Keratinocyte (primary cell): ENCODE measurements around the gene CCDC74A. TPM values are rescaled to one million over a fixed set of nuclear protein-coding genes. Genes with fewer than 3 reads are reported as not detected.
"Not testable (repeated sequence)": the region's sequence is repeated elsewhere in the genome, so short reads cannot be mapped to it uniquely, and the experiment has no call there.

Source experiments
- DNase-seq: peaks from one replicate; pipeline ENCODE4 v3.0.0-alpha.2; 2011; ENCODE audit warnings: low read depth, missing footprints, low spot score
- FAIRE-seq: peaks from 2 replicates; lab custom pipeline; 2011; peaks lifted over from hg19 to GRCh38; lab: Jason Lieb, UNC
- H2AFZ ChIP-seq: 2 replicates; pipeline ENCODE4 v1.6.0; 2012; ENCODE audit warnings: low read length, control low read depth, inconsistent platforms; ENCODE audit not compliant: control insufficient read depth
- H3K27ac ChIP-seq: 2 replicates; pipeline ENCODE4 v1.5.1; 2011; ENCODE audit warnings: low read length; ENCODE audit not compliant: control insufficient read depth, insufficient read depth
- H3K27me3 ChIP-seq: 3 replicates; pipeline ENCODE4 v1.6.0; 2011; ENCODE audit warnings: low read length; ENCODE audit not compliant: control insufficient read depth, insufficient read depth; ENCODE audit errors: extremely low read depth
- H3K36me3 ChIP-seq, 2 experiments: 2 replicates in 1 of 2; 3 replicates in 1 of 2; pipeline ENCODE4 v1.5.1; 2011; ENCODE audit warnings: low read length in 2 of 2, mild to moderate bottlenecking in 1 of 2; ENCODE audit not compliant: control insufficient read depth in 2 of 2, insufficient read depth in 2 of 2; ENCODE audit errors: extremely low read depth in 1 of 2
- H3K4me1 ChIP-seq: 3 replicates; pipeline ENCODE4 v1.5.1; 2011; ENCODE audit warnings: low read length; ENCODE audit not compliant: control insufficient read depth, insufficient read depth; ENCODE audit errors: extremely low read depth
- H3K4me2 ChIP-seq: 3 replicates; pipeline ENCODE4 v1.6.0; 2011; ENCODE audit warnings: low read depth, low read length; ENCODE audit not compliant: control insufficient read depth, insufficient read depth; ENCODE audit errors: extremely low read depth
- H3K4me3 ChIP-seq, 3 experiments: fragments of 200-600 bp in 1 of 3; sonication (generic) in 1 of 3; 2 replicates in 2 of 3; 3 replicates in 1 of 3; pipeline ENCODE4 v1.5.1; 2011 to 2016; ENCODE audit warnings: low read length in 3 of 3, mild to moderate bottlenecking in 3 of 3, control low read depth in 2 of 3, inconsistent platforms in 1 of 3, low read depth in 1 of 3, mixed read lengths in 1 of 3, mixed run types in 1 of 3, moderate library complexity in 1 of 3; ENCODE audit not compliant: control insufficient read depth in 2 of 3, insufficient read depth in 2 of 3; ENCODE audit errors: extremely low read depth in 1 of 3
- H3K79me2 ChIP-seq: 2 replicates; pipeline ENCODE4 v1.6.0; 2012; ENCODE audit warnings: low read length; ENCODE audit not compliant: control insufficient read depth, insufficient read depth
- H3K9ac ChIP-seq: 3 replicates; pipeline ENCODE4 v1.6.0; 2011; ENCODE audit warnings: low read length; ENCODE audit not compliant: control insufficient read depth, insufficient read depth; ENCODE audit errors: extremely low read depth
- H3K9me1 ChIP-seq: 3 replicates; pipeline ENCODE4 v1.6.0; 2011; ENCODE audit warnings: low read length; ENCODE audit not compliant: control insufficient read depth, insufficient read depth; ENCODE audit errors: extremely low read depth
- H3K9me3 ChIP-seq: 2 replicates; pipeline ENCODE4 v1.5.1; 2012; ENCODE audit warnings: low read depth, low read length; ENCODE audit not compliant: control insufficient read depth
- H4K20me1 ChIP-seq: 3 replicates; pipeline ENCODE4 v1.6.0; 2011; ENCODE audit warnings: low read length; ENCODE audit not compliant: control insufficient read depth, insufficient read depth; ENCODE audit errors: extremely low read depth
- CTCF ChIP-seq, 3 experiments: IDR thresholded peaks in 1 of 3; conservative IDR thresholded peaks in 1 of 3; optimal IDR thresholded peaks in 1 of 3; 2 replicates in 2 of 3; 3 replicates in 1 of 3; pipeline versions ENCODE3 to v1.5.1; 2011; ENCODE audit warnings: low read length in 3 of 3, mild to moderate bottlenecking in 3 of 3, moderate library complexity in 2 of 3, control low read depth in 1 of 3, inconsistent platforms in 1 of 3; ENCODE audit not compliant: insufficient read depth in 2 of 3; ENCODE audit errors: extremely low read depth in 1 of 3
- EZH2 ChIP-seq: IDR thresholded peaks from one replicate; pipeline ENCODE4 v1.6.1; 2012; ENCODE audit warnings: inconsistent platforms, mild to moderate bottlenecking, low read length, moderate library complexity
- dilution Hi-C: fragments of 300-500 bp; cut with MboI; formaldehyde crosslinking; loops from one replicate; pipeline ENCODE4 v1.7.0; 2020; ENCODE audit warnings: low sequenced_read_pairs; ENCODE audit not compliant: extremely low pct_ligation_motif_present
- polyA plus RNA-seq, 5 experiments: library from polyadenylated mRNA; depleted of rRNA in 3 of 5; stranded (reverse) in 3 of 5; stranded (forward) in 1 of 5; unstranded in 1 of 5; fragments of >200 nt; gene quantifications; 1 replicate in 1 of 5; 2 replicates in 3 of 5; 3 replicates in 1 of 5; pipeline versions ENCODE4 v1.2.1 to v1.2.3, GENCODE V29; 2011 to 2012; ENCODE audit warnings: missing spikeins in 2 of 5, low read depth in 1 of 5, low replicate concordance in 1 of 5

The CCDC74A gene
- polyA plus RNA-seq, 1 donor (not counting 4 experiments of a cell fraction or from before 2014, with no cell fraction given), result 4.3 TPM

DNA sequence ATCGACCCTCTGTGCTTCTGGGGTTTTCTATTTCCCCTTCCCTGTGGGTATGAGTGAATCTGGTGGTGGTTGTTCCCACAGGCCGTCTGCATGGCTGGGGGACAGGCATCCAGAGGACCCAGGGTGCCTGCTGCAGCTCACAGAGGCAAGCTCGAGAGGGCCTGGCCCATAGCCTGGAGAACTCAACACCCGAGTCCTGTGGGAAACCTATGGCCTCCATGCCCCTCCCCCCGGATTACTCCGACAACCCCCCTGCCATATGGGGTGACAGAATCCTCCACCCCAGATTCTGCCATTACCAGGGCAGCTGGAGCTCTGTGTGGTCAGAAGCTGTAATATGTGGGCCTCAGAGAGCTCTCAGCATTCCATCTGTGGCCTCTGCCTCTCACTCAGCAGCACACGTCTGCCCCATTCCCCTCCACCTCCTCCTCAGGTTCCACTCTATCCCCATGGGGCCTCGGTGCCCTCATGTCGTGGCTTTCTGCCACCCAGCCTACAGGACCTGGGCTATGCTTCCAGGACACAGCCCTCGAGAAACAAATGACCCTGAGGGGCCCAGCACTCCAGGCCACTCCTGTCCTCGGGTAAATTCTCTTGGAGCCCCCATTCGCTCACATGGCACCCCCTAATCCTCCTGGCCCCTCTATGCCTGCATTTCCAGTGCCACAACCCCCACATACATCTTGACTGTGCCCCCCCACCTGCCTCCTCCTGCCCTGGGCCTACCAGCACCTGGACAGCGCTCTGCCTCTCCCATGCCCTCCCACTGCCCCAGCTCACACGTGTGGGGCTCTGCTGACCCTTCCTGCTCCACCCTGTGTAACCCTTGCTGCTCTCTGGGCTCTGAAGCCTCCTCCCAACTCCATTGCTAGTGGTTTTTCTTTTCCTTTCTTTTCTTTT is 39.1 kb upstream of the CCDC74A start:
- Histone ChIP-seq H3K27ac (no peak overlapping the region), H4K20me1 (no peaks in the 10 kb centered on the region), H3K27me3 (no peaks in the 10 kb centered on the region), H3K9me3 (no peaks in the 10 kb centered on the region), H3K4me1 (peaks cover 5% of the 10 kb centered on the region), H3K9ac (no peak overlapping the region), H3K4me3 (no peak overlapping the region), H3K36me3 (peaks cover 0 to 4% of the 10 kb centered on the region in 2 experiments), H3K79me2 (peaks cover 54% of the 10 kb centered on the region), H3K9me1 (no peaks in the 10 kb centered on the region), H2AFZ (no peak overlapping the region), H3K4me2 (no peak overlapping the region)
- dilution Hi-C loops, result no loop called here
- FAIRE-seq (no peak), DNase-seq (no peak)
- TF ChIP-seq CTCF (optimal IDR thresholded peaks at IDR 0.05 in 1 of 3, IDR thresholded peaks at IDR 0.05 in 1 of 3, conservative IDR thresholded peaks at IDR 0.05 in 1 of 3; ENCODE audit: extremely low read depth in 1 of 3, insufficient read depth in 2 of 3, low read length in 3 of 3) (no peak), EZH2 (no peak)

- FAIRE-seq, result peak; percentile 32
- H3K27ac ChIP-seq, result peak overlapping the region; percentile 60
- H4K20me1 ChIP-seq, H3K36me3 ChIP-seq, H3K27me3 ChIP-seq, DNase-seq, H3K9me1 ChIP-seq, H3K4me1 ChIP-seq, dilution Hi-C loops, H3K9me3 ChIP-seq: not testable (repeated sequence)
- peaks cover 75% of the 10 kb centered on the region for H3K79me2 ChIP-seq
- peak overlapping the region; percentile 75 to 82 (median 76) for H3K4me3 ChIP-seq
- H3K9ac ChIP-seq, result peak overlapping the region; percentile 79
- H3K4me2 ChIP-seq, result peak overlapping the region; percentile 81
- peak overlapping the region; percentile 81 for H2AFZ ChIP-seq
These were observed 36.8 kb upstream of the CCDC74A start for GRCh38 chr2:131490616-131491468.

- H3K27ac ChIP-seq, result peak overlapping the region; percentile 60
- H4K20me1 ChIP-seq, H3K9me3 ChIP-seq, H3K4me1 ChIP-seq, H3K27me3 ChIP-seq, dilution Hi-C loops, H3K9me1 ChIP-seq, DNase-seq, FAIRE-seq, H3K36me3 ChIP-seq: not testable (repeated sequence)
- H3K4me3 ChIP-seq, result peak overlapping the region; percentile 75 to 82 (median 76)
- H3K79me2 ChIP-seq, result peaks cover 75% of the 10 kb centered on the region
- H2AFZ ChIP-seq, result peak overlapping the region; percentile 81
- peak overlapping the region; percentile 81 for H3K4me2 ChIP-seq
- H3K9ac ChIP-seq, result peak overlapping the region; percentile 79
These were observed 36.2 kb upstream of the CCDC74A start for GRCh38 chr2:131491469-131491836.

DNA sequence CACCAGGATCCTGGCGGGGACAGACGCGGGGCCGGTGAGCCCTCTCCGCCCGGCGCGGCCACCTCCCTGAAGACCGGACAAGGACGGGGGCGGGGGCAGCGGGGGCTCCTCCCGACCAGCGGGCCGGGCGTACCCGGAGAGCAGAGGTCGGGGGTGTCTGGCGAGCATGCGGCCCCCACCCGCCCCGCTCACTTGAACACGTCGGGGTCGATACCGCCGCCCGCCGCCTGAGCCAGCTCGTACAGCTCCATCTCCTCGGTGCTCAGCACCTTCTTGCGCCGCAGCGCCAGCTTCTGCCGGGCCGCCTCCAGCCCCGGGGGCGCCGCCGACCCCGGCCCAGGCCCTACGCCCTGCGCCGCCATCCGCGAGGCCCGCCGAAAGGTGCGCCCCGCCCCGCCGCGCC is 35.7 kb upstream of the CCDC74A start, which contains the start of gene MZT2A:
TSS of gene MZT2A (minus strand) at position 383 of the 403 bp plus-strand sequence. CDS start at position 362, 21 bp downstream.
- DNase-seq, H3K4me1 ChIP-seq, H3K36me3 ChIP-seq, FAIRE-seq, H3K27me3 ChIP-seq, H3K9me3 ChIP-seq, H4K20me1 ChIP-seq, dilution Hi-C loops, H3K9me1 ChIP-seq: not testable (repeated sequence)
- Histone ChIP-seq H3K4me2 (peak within 1 kb of the TSS; percentile 85), H3K79me2 (peaks cover 76% of the 10 kb centered on the region), H3K9ac (peak within 1 kb of the TSS; percentile 97), H2AFZ (peak within 1 kb of the TSS; percentile 98), H3K27ac (peak within 1 kb of the TSS; percentile 86), H3K4me3 (peak within 1 kb of the TSS; percentile 82 to 91 (median 82))
